Measurements from ENCODE around the gene TRERF1. TPM values are rescaled to one million over a fixed set of nuclear protein-coding genes. Genes with fewer than 3 reads are reported as not detected.

TRERF1 gene
- total RNA-seq, 1 experiment from 2014 or later = 22.3 TPM

GRCh38 chr6:42268835-42269204 lies 182.9 kb downstream of the TRERF1 start:
- H3K4me1 Mint-ChIP-seq = peaks cover 13% of the 10 kb centered on the region
- no peaks in the 10 kb centered on the region for H3K9me3 Mint-ChIP-seq
- H3K27me3 Mint-ChIP-seq (ENCODE audit: low read depth) = no peaks in the 10 kb centered on the region
- H3K27ac Mint-ChIP-seq = no peak overlapping the region
- no peak for DNase-seq (ENCODE audit: low spot score)
- CTCF ChIA-PET = interaction anchor here (0.9 kb wide), 1 partner anchor 8 kb away, joined by 3 read pairs; no protein-coding TSS in a partner anchor
- TF ChIP-seq FOXJ3 (CRISPR knock-in tag; IDR thresholded peaks at IDR 0.05; ENCODE audit: borderline replicate concordance) (no peak), ELF4 (CRISPR knock-in tag; IDR thresholded peaks at IDR 0.05; ENCODE audit: low read depth) (no peak), PRRX2 (CRISPR knock-in tag; IDR thresholded peaks at IDR 0.05) (no peak)
- TF ChIP-seq, protein P1, sequence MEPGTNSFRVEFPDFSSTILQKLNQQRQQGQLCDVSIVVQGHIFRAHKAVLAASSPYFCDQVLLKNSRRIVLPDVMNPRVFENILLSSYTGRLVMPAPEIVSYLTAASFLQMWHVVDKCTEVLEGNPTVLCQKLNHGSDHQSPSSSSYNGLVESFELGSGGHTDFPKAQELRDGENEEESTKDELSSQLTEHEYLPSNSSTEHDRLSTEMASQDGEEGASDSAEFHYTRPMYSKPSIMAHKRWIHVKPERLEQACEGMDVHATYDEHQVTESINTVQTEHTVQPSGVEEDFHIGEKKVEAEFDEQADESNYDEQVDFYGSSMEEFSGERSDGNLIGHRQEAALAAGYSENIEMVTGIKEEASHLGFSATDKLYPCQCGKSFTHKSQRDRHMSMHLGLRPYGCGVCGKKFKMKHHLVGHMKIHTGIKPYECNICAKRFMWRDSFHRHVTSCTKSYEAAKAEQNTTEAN (CRISPR knock-in tag; IDR thresholded peaks at IDR 0.05) = no peak
- POLR2A ChIA-PET = no interaction called here
- H3K36me3 Mint-ChIP-seq = peaks cover 16% of the 10 kb centered on the region
- no peak overlapping the region for H3K4me3 Mint-ChIP-seq
- ATAC-seq = no peak

DNA sequence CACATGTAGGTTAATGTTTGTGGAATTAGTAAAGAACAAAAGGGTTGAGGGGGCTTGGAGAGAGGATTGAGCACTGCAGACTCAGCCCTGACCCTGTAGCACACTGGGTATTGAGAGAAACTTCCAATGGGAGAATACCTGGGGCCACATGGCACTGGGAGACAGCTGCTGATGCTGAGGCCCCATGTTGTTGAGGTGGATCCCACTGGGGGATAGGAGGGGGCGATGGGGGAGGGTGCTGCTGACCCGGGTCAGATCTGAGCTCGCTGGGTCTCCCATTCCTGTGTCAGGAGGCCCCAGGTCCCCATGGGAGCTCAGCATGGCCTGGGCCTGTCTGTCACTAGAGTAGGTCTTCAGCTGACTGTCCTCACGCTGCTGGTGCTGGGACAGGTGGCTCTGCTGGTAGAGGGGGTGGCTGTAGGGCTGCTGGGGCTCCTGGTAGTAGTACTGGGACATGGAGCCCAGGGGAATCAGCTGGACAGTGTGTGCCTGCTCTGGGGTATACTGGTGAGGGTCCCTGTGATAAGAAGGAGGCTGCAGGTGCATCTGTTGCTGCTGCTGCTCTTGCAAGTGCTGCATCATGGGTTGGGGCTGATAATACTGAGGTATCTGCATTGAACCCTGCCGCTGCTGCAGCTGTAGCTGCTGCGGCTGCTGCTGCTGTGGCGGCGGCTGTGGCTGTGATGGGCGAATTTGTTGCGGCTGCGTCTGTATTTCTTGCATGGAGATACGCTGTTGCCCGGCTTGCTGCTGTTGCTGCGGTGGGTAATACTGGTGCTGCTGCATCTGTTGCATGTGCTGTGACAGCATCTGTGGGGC lies 183.5 kb downstream of the TRERF1 start:
- CTCF ChIA-PET = interaction anchor here (0.9 kb wide), 1 partner anchor 8 kb away, joined by 3 read pairs; no protein-coding TSS in a partner anchor
- Mint-ChIP-seq H3K4me3 (no peak overlapping the region), H3K4me1 (peaks cover 13% of the 10 kb centered on the region), H3K36me3 (peaks cover 16% of the 10 kb centered on the region), H3K9me3 (no peaks in the 10 kb centered on the region), H3K27ac (no peak overlapping the region), H3K27me3 (ENCODE audit: low read depth) (no peaks in the 10 kb centered on the region)
- ATAC-seq (no peak), DNase-seq (ENCODE audit: low spot score) (no peak)
- POLR2A ChIA-PET = no interaction called here
- TF ChIP-seq CREM (CRISPR knock-in tag; IDR thresholded peaks at IDR 0.05) (no peak), NR1H2 (CRISPR knock-in tag; IDR thresholded peaks at IDR 0.05) (no peak), TCF7 (CRISPR knock-in tag; IDR thresholded peaks at IDR 0.05; ENCODE audit: low read depth) (no peak), NFATC4 (CRISPR knock-in tag; IDR thresholded peaks at IDR 0.05) (no peak), TP53 (CRISPR knock-in tag; IDR thresholded peaks at IDR 0.05) (no peak), MLX (CRISPR knock-in tag; IDR thresholded peaks at IDR 0.05) (no peak), IRF1 (CRISPR knock-in tag; IDR thresholded peaks at IDR 0.05) (no peak), ETV6 (CRISPR knock-in tag; IDR thresholded peaks at IDR 0.05) (no peak), IRF2 (CRISPR knock-in tag; IDR thresholded peaks at IDR 0.05; ENCODE audit: borderline replicate concordance, low read depth) (no peak), STAT6 (CRISPR knock-in tag; conservative IDR thresholded peaks at IDR 0.05; ENCODE audit: low read depth) (no peak), PRRX2 (CRISPR knock-in tag; IDR thresholded peaks at IDR 0.05) (no peak), NFYB (CRISPR knock-in tag; conservative IDR thresholded peaks at IDR 0.05; ENCODE audit: low read depth) (no peak), CDX4 (CRISPR knock-in tag; IDR thresholded peaks at IDR 0.05; ENCODE audit: borderline replicate concordance) (no peak), PREB (CRISPR knock-in tag; IDR thresholded peaks at IDR 0.05; ENCODE audit: borderline replicate concordance) (no peak)
- TF ChIP-seq, protein P2, sequence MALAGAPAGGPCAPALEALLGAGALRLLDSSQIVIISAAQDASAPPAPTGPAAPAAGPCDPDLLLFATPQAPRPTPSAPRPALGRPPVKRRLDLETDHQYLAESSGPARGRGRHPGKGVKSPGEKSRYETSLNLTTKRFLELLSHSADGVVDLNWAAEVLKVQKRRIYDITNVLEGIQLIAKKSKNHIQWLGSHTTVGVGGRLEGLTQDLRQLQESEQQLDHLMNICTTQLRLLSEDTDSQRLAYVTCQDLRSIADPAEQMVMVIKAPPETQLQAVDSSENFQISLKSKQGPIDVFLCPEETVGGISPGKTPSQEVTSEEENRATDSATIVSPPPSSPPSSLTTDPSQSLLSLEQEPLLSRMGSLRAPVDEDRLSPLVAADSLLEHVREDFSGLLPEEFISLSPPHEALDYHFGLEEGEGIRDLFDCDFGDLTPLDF (CRISPR knock-in tag; IDR thresholded peaks at IDR 0.05) = no peak
- TF ChIP-seq, protein P3, sequence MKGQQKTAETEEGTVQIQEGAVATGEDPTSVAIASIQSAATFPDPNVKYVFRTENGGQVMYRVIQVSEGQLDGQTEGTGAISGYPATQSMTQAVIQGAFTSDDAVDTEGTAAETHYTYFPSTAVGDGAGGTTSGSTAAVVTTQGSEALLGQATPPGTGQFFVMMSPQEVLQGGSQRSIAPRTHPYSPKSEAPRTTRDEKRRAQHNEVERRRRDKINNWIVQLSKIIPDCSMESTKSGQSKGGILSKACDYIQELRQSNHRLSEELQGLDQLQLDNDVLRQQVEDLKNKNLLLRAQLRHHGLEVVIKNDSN (CRISPR knock-in tag; IDR thresholded peaks at IDR 0.05) = no peak
- TF ChIP-seq, protein P4, sequence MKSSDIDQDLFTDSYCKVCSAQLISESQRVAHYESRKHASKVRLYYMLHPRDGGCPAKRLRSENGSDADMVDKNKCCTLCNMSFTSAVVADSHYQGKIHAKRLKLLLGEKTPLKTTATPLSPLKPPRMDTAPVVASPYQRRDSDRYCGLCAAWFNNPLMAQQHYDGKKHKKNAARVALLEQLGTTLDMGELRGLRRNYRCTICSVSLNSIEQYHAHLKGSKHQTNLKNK (CRISPR knock-in tag; IDR thresholded peaks at IDR 0.05) = no peak

Measured in WTC11 (cell line).